Glomerular visceral epithelial cell (primary cell): Measurements from ENCODE around the gene FNIP1.
A peak's percentile ranks its signal among the peaks of the same experiment; 100 is the strongest.
"Not testable (repeated sequence)": the region's sequence is repeated elsewhere in the genome, so short reads cannot be mapped to it uniquely, and the experiment has no call there.

Experiments used
- DNase-seq: peaks from one replicate; pipeline ENCODE4 v3.0.0-alpha.2; 2016; ENCODE audit errors: extremely low spot score

The FNIP1 gene

DNA sequence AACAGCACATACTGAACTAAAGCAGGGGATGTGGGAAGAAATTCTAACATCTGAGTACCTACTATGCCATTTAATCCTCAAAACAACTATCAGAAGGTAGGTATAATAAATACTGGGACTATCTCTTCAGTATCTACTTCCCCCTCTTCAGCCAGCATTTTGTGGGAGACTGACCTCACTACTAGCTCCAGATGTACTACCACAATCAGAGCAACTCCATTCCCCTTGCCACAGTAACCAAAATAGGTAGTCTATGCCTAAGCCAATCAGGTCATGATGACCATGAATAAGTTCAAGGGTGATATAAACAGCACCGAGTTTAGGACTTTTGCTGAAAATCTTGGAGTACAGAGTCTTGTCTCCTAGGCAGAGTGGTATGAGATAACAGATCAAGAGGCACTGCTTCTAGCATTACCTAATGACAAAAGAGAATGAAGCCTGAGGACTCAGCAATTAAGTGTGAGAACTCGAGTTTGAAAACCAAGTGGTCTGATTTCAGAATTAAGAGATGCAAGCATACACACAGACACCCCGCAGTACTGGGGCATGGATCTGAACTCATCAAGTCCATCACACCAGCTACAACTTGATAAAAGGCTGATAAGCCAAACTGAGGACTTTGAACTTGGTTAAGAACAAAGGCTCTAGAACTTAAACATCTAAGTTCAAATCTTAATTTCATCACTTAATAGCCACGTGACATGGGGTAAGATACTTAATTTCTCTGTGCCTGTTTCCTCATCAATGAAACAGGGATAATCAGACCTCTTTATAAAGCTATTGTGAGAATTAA, 9.7 kb downstream of the FNIP1 start:
- no peak for DNase-seq

DNA sequence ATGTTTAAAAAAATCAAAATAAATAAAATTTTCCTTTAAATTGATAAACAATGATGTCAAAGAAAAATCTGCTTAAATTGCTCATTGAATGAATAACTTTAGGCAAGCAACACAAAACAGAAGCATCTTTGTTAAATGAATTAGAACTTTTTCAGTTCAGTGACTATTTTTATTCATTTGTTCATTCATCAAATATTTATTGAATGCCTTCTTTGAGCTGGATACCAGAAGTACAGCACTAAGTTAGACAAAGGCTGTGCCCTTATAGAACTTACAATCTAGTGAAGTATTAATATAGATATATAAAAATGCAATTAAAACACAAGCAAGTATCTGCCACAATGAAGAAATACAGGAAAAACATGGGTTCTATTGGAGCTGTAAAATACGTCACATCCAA, 10.8 kb downstream of the FNIP1 start:
- DNase-seq, result no peak

DNA sequence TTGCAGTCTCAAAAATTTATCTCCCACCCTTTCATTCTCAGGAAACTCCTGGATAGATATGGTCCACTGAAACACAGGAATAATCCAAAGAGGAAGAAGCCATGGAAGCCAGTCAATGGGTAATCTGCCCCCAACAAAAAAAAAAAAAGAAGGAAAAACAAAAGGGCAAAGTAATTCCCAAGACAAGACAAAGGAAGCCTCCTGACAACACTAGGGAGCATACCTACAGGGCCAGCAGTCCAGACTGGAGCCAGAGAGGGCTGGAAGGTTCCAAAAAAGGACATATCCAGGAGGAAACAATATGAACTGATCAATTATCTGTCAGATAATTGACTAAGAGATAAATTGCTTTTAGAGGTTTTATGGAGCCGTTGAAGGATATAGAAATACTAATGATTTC, 12.9 kb downstream of the FNIP1 start:
- DNase-seq, result no peak

DNA sequence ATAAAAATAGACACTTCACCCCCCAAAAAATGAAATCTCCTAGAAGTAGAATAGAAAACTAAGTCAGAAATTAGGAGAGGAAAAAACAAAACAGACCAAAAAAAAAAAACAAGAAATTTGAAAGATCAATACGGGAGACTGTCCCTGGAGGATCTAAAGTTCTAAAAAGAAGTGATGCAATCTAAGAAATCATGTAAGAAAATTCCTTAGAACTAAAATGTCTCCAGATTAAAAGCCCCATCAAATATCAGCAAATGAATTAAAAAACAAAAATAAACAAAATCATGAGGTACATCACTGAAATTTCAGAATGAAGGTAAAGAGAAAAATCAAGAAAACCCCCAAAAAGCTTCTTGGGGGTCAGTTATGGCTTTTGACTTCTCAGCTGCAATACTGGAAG, 13.5 kb downstream of the FNIP1 start:
- DNase-seq, result no peak

DNA sequence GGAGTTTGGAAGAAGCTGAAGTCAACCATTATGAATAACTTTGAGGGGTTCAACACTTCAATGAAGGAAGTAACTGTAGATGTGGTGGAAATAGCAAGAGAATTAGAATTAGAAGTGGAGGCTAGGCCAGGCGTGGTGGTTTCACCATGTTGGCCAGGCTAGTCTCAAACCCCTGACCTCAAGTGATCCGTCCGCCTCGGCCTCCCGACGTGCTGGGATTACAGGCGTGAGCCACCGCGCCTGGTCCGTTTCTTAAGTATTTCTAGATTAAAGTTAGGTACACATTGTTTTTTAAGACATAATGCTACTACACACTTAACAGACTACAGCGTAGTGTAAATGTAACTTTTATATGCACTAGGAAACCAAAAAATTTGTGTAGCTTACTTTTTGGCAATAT, 14.1 kb downstream of the FNIP1 start:
- no peak for DNase-seq

DNA sequence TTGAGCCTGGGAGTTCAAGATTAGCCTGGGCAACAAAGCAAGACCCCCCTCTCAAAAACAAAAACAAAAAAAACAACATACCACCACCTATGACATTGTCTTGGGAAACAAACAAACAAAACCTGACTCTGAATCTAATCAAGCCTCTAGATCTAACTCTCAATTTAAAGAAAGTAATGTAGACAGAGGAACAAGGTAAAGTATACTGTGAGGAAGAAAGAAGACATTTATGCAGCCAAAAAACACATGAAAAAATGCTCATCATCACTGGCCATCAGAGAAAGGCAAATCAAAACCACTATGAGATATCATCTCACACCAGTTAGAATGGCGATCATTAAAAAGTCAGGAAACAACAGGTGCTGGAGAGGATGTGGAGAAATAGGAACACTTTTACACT, 18.7 kb downstream of the FNIP1 start:
- DNase-seq, result not testable (repeated sequence)

DNA sequence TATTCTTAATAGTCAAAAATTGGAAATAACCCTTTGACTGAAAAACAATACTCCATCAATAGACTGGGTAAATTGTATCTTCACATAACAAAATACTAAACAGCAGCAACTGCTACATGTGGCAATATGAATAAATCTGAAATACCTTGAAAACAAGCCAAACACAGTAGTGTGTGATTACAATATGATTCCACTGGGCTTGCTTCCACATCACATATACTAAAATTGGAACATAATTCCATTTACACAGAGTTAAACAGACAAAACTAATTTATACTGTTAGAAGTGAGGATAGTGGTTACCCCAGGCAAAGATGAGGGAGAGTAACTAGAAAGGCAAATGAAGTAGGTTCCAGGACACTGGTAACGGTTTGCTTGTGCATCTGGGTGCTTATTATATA, 20.4 kb downstream of the FNIP1 start:
- DNase-seq, result no peak

DNA sequence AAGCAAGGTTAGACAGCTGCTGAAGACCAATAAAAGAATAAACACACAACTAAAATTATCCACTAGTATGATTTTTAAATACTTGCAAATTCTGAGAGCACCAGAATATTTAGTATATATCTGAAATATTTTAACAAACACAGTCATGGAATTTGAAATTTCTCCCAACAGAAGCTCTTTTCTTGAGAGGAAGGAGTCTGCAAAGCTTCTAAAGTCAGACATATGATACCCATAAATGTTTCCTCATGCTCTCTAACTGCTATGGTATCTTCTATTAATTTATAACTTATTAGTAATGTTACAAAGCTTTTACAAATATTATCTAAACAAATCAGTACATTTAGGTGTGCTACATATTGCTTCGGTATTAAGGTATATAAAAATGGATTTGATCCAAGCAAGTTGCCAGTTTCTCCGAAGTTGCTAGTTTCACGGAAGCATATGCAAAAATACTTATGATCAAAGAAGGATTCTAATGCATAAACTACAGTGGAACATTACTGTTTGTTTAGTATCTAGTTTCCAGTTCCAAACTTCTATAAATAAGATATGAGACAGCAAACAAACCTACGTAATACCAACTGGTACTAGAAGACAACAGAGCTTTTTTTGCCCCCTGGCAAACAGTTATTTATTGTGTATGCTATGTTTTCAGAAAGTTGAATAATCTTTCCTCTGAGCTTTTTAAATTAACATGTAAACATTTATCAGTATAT, 22.0 kb downstream of the FNIP1 start:
- DNase-seq, result no peak

DNA sequence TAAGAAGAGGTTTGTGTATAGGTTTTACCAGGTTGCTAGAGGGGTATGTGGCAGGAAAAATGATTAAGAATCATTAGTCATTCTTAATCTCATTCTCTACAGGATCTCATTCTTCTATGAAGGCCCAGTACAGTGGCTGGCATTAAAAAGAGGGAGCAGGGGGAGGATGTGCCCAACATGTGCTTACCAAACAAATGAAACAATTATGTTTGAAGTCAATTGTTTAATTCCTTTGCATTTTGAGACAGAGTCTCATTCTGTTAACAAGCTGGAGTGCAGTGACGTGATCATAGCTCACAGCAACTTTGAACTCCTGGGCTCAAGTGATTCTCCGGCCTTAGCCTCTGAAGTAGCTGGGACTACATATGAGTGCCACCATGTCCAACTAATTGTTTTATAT, 23.0 kb downstream of the FNIP1 start:
- no peak for DNase-seq

DNA sequence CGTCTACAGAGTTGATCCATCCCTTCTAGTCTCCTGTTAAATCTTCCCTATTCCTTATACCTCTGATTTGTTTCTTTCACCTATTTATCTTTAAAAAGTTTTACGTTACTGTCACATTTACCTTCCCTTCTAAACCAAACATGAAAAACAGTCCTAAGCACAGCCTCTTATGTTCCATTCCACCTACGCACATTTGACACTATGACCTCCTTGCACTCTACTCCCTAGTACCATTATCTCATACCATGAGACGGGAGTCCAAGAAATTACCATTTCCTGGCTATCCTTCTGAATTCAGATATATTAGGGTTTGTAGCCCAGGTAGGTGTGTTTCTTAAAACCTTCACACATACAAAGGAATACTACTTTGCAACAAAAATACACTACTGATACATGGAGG, 25.1 kb downstream of the FNIP1 start:
- no peak for DNase-seq

DNA sequence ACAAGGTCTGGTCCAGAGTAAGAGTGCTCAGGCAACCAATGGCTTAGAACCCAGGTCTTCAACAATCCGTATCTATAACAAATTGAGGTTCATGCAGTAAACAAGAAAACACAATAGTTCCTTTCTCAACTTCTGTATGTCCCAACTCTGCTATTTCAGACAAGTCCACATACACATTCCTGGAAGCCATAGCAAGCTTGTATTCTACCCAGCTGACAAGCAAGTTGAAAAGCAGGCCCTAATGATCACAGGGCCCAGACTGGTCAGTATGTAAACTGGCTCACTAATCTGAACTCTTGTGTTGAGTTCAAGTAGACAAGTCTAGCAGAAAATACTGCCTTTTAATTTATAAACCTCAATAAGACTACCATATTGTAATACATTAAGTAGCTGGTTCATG, 26.9 kb downstream of the FNIP1 start:
- DNase-seq, result no peak

DNA sequence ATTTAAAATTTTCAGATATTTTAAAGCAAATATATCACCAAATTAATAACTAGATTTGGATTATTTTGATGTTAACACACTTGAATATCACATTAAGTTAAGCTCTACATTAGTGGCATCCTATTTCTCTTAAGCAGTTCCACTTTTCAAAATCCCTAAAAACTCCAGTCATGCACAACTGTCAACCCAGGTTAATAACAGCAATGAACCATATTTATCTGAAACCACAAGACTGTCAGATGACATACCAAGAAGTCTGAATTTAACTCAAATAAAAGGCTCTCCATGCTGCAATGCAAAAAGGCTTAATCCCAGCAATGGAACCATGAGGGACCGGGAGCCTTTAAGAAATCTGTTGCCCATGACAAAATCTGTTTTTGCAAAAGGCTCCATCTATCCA, 27.5 kb downstream of the FNIP1 start:
- DNase-seq, result peak; percentile 21

DNA sequence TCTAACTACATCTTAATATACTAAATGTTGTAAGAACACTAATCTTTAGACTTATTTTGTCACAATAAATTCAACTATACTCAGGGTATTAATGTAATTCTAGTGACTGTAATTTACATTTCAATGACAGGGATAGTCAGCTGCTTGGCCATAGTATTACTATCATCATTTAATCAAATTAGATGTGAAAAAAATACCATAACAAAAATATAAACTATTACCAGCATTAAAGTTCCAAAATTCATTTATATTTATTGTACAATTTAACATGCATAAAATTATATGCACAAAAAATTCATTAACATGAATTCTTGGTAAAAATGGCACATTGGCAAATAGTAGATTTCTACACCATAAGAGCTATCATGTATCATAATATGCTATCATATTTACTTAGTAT, 28.9 kb downstream of the FNIP1 start:
- DNase-seq, result no peak

DNA sequence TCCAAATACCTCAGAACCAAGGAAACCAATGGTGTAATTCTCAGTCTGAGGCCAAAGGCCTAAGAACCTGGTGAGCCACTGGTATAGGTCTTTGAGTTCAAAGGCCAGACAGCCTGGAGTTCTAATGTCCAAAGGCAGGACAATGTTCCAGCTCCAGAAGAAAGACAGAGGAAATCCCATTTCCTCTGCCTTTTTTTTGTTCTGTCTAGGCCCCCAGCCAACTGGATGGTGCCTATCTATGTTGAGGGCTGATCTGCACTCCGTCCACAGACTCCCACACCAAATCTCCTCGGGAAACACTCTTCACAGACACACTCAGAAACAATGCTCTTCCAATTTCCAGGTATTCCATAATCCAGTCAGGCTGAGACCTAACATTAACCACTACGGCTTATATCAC, 30.1 kb downstream of the FNIP1 start:
- DNase-seq, result no peak

DNA sequence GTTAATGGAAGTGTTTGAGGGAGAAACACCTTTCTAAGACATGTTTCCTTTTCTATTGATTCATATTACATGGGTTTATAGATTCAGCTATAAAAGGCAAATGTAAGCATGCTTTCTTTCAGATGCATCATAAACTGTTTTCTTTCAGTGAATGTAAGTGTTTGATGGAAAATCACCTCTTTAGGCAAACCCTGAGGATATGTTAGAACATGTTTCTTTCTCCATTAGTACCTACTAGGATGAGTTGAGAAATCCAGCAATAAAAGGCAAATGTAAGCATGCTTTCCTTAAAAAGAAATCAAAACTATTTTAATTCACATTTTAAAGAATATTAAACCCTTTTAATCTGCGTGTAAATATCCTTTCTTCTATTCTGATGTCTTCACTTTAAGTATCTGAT, 31.6 kb downstream of the FNIP1 start:
- no peak for DNase-seq

DNA sequence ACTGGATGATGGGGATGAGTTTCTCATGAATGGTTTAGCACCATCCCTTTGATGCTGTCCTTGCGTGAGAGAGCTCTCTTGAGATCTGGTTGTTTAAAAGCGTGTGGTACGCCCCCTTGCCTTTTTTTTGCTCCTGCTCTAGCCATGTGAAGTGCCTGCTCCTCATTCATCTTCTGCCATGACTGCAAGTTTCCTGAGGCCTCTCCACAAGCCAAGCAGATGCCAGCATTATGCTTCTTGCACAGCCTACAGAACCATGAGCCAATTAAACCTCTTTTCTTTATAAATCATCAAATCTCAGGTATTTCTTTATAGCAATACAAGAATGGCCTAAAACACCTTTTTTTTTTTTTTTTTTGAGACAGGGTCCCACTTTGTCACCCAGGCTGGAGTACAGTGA, 32.8 kb downstream of the FNIP1 start:
- no peak for DNase-seq

DNA sequence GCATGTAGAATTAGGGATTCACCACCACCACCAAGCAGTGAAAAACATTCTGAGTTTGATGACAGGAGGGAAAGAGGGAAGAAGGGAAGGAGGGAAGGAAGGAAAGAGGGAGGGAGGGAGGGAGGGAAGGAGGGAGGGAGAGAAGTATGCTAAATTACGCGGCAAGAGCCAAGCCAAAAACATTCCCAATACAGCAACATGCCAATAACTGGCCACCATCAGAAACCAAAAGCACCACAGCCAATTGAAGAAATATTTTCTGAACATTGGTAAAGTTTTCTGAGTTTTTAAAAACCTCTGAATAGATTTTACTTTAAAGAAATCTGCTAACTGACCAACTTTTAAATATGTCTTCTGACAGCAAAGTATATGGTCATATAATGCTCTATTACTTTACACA, 36.0 kb downstream of the FNIP1 start:
- no peak for DNase-seq

DNA sequence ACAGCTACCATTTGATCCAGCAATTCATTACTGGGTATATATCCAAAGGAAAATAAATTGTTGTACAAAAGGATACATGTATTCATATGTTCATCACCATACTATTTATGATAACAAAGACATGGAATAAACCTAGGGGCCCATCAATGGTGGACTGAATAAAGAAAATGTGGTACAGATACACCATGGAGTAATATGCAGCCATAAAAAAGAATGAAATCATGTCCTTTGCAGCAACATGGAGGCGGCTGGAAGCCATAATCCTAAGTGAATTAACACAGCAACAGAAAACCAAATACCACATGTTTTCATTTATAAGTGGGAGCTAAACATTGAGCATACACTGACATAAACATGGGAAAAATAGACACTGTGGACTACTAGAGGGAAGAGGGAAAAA, 37.1 kb downstream of the FNIP1 start:
- no peak for DNase-seq

DNA sequence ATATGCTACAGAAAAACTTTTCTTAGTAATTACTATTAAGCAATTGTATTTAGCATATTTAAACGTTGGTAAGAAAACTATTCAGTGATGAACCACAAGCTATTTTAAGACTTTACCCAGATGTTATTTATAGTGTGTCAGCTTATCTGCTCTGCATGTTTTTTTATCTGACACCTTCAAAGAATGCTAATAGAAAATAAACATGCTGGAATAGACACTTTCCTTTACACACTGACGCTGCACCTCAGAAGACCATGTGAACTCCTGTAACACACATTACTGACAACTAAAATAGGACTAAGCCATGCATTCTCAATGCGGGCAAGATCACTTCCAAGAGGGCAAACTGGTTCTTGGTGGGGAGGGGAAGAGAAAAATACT, 38.3 kb downstream of the FNIP1 start:
- DNase-seq, result no peak

DNA sequence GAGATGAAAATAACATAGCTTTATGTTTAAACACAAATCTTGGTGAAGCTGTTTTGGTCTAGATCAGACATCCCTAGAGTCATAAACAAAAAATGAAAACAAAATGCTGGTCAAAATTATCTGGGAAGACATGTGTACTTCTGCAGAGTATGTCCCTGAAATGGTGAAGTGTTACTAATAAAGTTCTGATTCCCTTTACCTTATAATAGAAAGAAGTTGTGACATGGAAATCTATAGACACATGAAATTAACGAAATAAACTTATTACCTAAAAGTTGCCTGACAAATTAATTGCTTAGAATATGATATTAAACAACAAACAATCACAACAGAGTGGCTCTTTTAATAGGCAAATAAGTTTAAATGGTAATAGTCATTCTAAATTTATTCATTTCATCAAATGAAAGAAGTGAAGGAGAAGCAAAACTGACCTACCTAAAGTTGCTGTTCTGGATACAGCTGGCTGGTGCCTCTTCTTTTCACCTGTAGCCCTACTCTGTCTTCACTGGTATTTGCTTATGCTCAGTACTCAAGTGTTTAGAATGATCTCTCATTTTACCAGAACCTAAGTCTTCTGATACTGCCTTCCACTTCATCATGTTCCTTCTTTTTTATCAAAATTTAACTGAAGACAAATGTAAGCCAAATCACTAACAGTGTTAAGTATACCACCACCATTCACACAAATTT, 38.8 kb downstream of the FNIP1 start:
- DNase-seq, result no peak

DNA sequence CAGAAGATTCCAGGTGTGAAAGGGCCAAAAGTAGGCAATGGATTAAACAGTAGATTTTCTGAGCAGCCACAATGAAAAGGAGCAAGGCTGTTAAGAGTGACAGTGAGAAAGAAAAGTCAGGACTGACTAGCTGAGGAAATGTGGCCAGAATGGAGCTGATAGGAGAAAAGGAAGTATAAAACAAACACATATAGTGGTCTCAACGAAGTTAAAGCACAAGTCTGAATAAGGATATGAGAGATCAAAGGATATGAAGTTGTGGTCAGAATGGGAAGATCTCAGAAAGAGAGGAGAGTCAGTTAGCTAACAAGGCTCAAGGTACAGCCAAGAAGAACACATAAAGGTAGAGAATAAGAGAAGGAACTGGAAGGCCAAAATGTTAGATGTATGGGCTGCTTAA, 39.9 kb downstream of the FNIP1 start:
- DNase-seq, result no peak

DNA sequence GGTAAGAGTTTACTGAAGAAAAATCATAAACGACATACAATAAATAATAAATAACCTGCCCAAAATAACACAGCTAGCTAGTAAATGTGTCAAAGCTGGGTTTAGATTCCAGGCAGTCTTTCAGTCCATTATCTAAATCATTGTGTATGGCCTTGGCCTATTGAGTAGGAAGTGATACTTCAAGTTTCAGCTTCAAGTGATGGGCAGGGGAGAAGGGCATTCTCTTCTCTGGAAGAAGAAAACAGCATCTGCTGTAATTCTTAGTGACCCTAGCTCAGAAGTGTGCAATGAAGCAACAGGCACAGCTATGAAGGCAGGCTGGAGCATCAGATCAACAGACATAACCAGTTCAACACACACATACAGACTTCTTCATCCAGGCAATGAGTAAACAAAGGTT, 42.5 kb downstream of the FNIP1 start:
- DNase-seq, result no peak

DNA sequence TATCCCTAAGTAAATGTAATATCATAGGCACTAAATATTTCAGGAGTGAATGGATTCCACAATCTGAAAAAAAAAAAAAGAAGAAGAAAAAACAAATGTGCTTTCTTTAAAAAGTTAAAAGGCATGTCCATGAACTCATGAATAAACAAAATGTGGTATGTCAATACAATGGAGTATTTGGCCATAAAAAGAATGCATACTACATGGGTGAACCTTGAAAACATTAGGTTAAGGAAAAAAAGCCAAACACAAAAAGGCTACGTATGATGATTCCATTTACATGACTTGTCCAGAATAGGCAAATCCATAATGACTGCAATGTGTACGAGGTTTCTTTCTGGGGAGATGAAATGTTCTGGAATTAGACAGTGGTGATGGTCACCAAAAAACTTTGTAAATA, 45.3 kb downstream of the FNIP1 start:
- no peak for DNase-seq
